Non-pigmented ciliary epithelial cell (primary cell): Measurements from ENCODE around the gene CCDC149.
"Not testable (repeated sequence)": the region's sequence is repeated elsewhere in the genome, so short reads cannot be mapped to it uniquely, and the experiment has no call there.

Experiments used
- DNase-seq: peaks from one replicate; pipeline ENCODE4 v3.0.0-alpha.2; 2010; ENCODE audit warnings: low read depth

Gene CCDC149

GRCh38 chr4:24917076-24917856 is 4.4 kb upstream of the CCDC149 start:
- DNase-seq = no peak

- no peak for DNase-seq
These were observed 2.5 kb upstream of the CCDC149 start for GRCh38 chr4:24915121-24915922.

GRCh38 chr4:24914460-24914859 is 1.6 kb upstream of the CCDC149 start:
- no peak for DNase-seq

- no peak for DNase-seq
These were observed 260 bp upstream of the CCDC149 start for GRCh38 chr4:24913119-24913485.

- DNase-seq = peak; percentile 77
These were observed 2.3 kb downstream of the CCDC149 start for GRCh38 chr4:24910499-24910898.

- not testable (repeated sequence) for DNase-seq
These were observed 3.2 kb downstream of the CCDC149 start for GRCh38 chr4:24909606-24910005.

GRCh38 chr4:24897639-24898038 is 15.2 kb downstream of the CCDC149 start:
- DNase-seq = no peak

DNA sequence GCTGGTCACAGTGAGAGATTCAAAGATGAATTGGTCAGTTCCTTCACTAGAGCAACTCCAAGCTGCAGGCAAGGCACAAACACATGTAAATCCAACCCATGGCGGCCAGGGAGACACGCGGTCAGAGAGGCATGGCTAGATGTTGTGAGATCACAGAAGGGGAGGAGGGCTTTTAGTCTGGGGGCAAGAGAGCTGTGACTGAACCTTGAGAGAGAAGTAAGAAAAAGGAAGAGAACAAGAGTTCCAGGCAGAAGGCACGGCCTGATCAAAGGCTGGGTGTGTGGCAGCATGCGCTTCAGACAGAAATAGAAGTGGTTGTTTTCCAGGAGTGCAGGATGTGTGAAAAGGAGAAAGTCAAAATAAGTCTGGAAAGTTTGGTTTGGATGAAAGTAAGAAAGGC is 15.9 kb downstream of the CCDC149 start:
- DNase-seq = no peak

DNA sequence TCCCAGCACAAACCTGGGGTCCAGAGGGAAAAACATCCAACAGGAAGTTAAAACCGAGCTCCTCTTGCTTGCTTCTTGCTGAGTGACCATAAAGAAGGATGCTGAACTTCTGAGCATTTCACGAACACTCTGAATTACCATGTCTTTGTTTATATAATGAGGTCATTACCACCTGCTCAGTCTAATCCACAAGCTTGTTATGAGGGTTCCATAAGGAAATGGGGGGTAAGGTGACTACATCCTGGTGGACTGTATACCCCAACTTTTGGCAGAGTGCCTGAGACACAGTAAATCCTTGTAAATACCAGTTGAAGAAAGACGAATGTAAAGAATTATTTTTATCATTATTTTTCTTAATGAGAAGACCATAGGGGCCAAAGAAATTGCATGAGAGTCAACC is 16.8 kb downstream of the CCDC149 start:
- DNase-seq = no peak

- DNase-seq = no peak
These were observed 17.4 kb downstream of the CCDC149 start for GRCh38 chr4:24895461-24895860.

DNA sequence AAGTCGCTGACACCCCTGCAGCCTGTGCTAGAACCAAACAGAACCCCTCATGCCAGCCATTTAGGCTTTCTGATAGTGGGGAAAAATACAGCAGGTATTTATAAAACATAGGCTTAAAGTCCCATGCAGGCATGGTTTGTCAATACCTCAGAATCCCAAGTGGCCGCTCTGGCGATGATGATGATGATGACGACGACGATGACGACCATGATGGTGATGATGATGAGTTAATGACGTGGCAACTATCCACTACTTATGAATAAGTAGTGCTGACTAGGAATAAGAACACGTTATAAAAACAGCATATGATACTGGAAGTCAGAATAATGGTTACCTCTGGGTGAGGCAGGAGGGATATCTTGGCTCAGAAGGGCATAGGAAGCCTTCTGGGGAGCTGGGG is 18.0 kb downstream of the CCDC149 start:
- DNase-seq = no peak

DNA sequence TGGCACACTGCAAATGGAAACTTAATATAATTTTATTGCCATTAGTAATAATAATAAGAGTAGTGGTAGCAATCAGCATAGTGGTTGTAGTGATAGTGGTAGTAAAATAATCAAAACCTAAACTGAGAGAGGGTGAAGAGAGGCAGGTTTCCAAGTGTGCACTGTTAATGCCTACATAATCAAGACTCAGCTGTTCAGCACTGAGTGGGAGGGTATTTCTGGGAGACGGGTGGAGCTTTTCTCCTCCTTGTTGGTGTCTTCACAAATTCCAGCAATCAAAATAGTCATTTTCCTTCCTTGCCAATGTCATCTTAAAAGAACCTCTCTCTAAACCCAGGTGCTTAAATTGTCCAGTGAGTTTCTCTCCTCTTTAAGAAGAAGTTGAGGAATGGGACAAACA is 18.6 kb downstream of the CCDC149 start:
- DNase-seq = no peak

DNA sequence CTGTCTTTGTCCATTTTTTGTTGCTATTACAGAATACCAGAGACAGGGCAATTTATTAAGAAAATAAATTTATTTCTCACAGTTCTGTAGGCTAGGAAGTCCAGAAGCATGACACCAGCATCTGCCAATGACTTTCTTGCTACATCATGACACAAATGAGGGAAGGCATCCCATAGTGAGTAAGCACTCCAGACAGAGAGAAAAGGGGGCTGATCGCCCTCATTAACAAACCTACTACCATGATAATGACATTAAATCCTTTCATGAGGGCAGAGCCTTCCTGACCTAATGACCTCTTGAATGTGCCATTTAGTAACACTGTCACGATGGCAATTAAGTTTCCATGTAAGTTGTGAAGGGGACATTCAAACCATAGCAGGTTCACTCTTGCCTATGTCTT is 20.1 kb downstream of the CCDC149 start:
- DNase-seq = no peak

DNA sequence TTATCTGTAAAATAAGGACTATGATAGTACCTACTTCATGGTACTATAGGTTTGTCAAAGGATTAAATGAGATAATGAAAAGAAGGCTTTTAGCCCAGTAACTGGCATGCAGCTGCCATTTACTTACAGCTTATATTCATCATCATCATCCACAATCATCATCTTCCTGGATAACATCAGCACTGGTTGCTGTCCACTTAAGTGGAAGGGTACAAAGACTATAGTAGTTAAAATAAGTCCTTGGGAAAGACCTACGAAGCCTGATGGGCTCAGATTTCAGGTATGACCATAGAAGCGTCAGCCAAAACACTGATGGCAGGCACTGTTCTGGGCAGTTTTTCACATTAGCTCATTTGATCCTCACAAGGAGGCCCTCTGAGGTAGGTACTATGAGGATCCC is 20.6 kb downstream of the CCDC149 start:
- DNase-seq = no peak

DNA sequence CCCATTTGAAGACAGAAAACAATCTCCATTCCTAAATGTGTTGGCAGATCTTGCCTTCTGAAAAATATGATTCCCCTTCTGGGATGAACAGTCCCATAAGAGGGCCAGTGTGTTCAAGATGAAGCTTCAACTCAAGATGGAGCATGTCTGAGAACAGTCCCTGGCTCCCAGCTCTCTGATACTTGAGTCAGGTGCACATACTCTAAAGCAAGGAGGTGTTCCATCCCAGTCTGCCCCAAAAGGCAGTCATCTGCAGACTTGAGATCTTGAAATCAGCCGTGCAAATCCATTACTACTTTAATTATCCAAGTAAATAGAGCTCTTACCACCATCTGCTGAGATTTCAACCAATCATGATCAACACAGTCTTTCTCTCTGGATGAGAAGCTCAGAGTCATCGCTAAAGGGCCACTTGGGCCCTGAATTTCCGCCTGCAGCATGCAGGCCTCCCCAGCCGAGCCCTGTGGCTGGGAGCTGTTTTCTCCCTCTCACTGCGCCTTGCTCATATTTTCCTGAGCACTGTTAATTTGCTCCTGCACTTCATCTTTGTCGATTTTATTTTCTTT is 22.2 kb downstream of the CCDC149 start:
- DNase-seq = no peak

DNA sequence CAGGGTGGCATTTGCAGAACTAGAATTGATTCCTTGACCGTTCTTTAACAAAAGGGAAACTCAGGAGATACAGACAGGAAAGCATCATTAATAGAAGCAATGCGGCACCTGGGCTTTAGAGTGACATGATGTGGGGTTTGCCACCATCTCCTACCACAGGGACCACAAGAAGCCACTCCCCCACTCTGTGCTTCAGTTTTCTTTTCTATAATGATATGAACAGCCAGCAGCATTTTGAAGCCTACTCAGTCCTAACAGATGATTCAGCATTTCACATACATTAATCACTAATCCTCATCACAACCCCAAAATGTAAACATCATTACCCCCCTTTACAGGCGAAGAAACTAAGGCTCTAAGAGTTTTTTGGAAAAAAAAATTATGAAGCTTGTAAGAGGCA is 22.9 kb downstream of the CCDC149 start:
- no peak for DNase-seq

- no peak for DNase-seq
These were observed 24.1 kb downstream of the CCDC149 start for GRCh38 chr4:24888475-24889344.

GRCh38 chr4:24887881-24888430 is 24.9 kb downstream of the CCDC149 start:
- no peak for DNase-seq

DNA sequence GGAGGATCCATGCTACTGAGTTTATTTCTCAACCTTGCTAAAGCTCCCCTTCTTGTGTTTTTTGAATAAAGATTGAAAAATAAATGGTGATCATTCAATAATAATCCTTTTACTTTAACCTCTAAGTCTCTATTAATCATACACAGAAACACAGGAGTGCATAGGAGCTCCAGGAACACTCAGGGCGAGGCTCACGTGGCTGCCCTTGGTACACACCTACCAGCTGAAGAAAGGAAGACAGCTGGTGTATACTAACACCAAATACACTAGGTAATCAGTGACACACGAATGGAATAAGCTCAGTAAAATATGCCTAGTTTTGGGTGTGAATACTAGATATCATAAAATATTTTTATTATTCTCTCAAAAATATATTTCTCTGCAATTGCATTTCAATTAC is 26.2 kb downstream of the CCDC149 start:
- no peak for DNase-seq

GRCh38 chr4:24885342-24885741 is 27.5 kb downstream of the CCDC149 start:
- DNase-seq = no peak

GRCh38 chr4:24884902-24885301 is 27.9 kb downstream of the CCDC149 start:
- no peak for DNase-seq
